H1 (cell line): Measurements from ENCODE around the gene PNMA6E. TPM values are rescaled to one million over a fixed set of nuclear protein-coding genes. Genes with fewer than 3 reads are reported as not detected.

Experiments
- CTCF ChIA-PET: fragments of 300-600 bp; sonication (Branson Sonifier 250); formaldehyde crosslinking; loops from one replicate; lab custom pipeline; 2021; ENCODE audit not compliant: partially characterized antibody; lab: Charles Lee
- POLR2A ChIA-PET: fragments of 300-600 bp; sonication (Branson Sonifier 250); formaldehyde crosslinking; loops from one replicate; lab custom pipeline; 2021; ENCODE audit warnings: inconsistent platforms; ENCODE audit not compliant: partially characterized antibody; lab: Charles Lee
- DNase-seq, 2 experiments: peaks; one replicate each; pipeline versions ENCODE4 v3.0.0 to v3.0.0-alpha.2; 2010 to 2022; ENCODE audit warnings: low spot score in 2 of 2, low read depth in 1 of 2, mixed read lengths in 1 of 2
- FAIRE-seq: peaks from 2 replicates; lab custom pipeline; 2011; peaks lifted over from hg19 to GRCh38; lab: Jason Lieb, UNC
- H2AFZ ChIP-seq: 2 replicates; pipeline ENCODE4 v1.8.1; 2012; ENCODE audit warnings: low read length, inconsistent platforms
- H2AK5ac ChIP-seq: 2 replicates; pipeline ENCODE4 v1.6.1; 2013; ENCODE audit warnings: low read depth, low read length
- H2BK120ac ChIP-seq: replicated peaks from 2 replicates; pipeline ENCODE3; 2013; ENCODE audit warnings: low read depth, low read length, inconsistent platforms
- H2BK12ac ChIP-seq: 2 replicates; pipeline ENCODE4 v1.6.1; 2013; ENCODE audit warnings: low read depth, low read length
- H2BK15ac ChIP-seq: 2 replicates; pipeline ENCODE4 v1.6.1; 2013; ENCODE audit warnings: low read length
- H2BK20ac ChIP-seq: 2 replicates; pipeline ENCODE4 v1.6.1; 2013; ENCODE audit warnings: low read length
- H2BK5ac ChIP-seq: 2 replicates; pipeline ENCODE4 v1.6.1; 2013; ENCODE audit warnings: low read depth, low read length
- H3K14ac ChIP-seq: 2 replicates; pipeline ENCODE4 v1.6.1; 2013; ENCODE audit warnings: inconsistent platforms; ENCODE audit not compliant: insufficient read length
- H3K18ac ChIP-seq: 2 replicates; pipeline ENCODE4 v1.6.1; 2013; ENCODE audit warnings: low read length; ENCODE audit errors: extremely low read depth
- H3K23ac ChIP-seq: 2 replicates; pipeline ENCODE4 v1.6.1; 2013; ENCODE audit warnings: inconsistent platforms; ENCODE audit not compliant: insufficient read length
- H3K23me2 ChIP-seq: 2 replicates; pipeline ENCODE4 v1.6.1; 2013; ENCODE audit warnings: low read depth, low read length
- H3K27ac ChIP-seq: 2 replicates; pipeline ENCODE4 v1.6.1; 2011; ENCODE audit warnings: low read depth, low read length, inconsistent platforms
- H3K27me3 ChIP-seq, 4 experiments: replicated peaks in 1 of 4; 1 replicate in 1 of 4; 2 replicates in 3 of 4; pipeline versions ENCODE4 v1.6.1 to v1.8.1; 2011 to 2013; ENCODE audit warnings: low read length in 3 of 4, mild to moderate bottlenecking in 3 of 4, inconsistent platforms in 2 of 4, mixed read lengths in 2 of 4, moderate library complexity in 1 of 4; ENCODE audit not compliant: control insufficient read depth in 3 of 4, insufficient read depth in 3 of 4; ENCODE audit errors: extremely low read depth in 1 of 4
- H3K36me3 ChIP-seq, 4 experiments: 2 replicates each; pipeline versions ENCODE4 v1.6.1 to v1.8.1; 2011 to 2013; ENCODE audit warnings: mild to moderate bottlenecking in 4 of 4, low read length in 3 of 4, moderate library complexity in 2 of 4, control low read depth in 1 of 4, inconsistent platforms in 1 of 4; ENCODE audit not compliant: insufficient read depth in 4 of 4, control insufficient read depth in 2 of 4
- H3K4ac ChIP-seq: replicated peaks from 2 replicates; pipeline ENCODE3; 2013; ENCODE audit warnings: low read length, low read depth, mixed read lengths, inconsistent platforms; ENCODE audit not compliant: insufficient read length
- H3K4me1 ChIP-seq, 4 experiments: replicated peaks in 1 of 4; 1 replicate in 1 of 4; 2 replicates in 3 of 4; pipeline versions ENCODE4 v1.6.1 to v1.8.1; 2011 to 2013; ENCODE audit warnings: low read length in 3 of 4, inconsistent platforms in 2 of 4, mixed read lengths in 1 of 4; ENCODE audit not compliant: insufficient read depth in 4 of 4, control insufficient read depth in 3 of 4
- H3K4me2 ChIP-seq, 2 experiments: 2 replicates each; pipeline versions ENCODE4 v1.6.1 to v1.8.1; 2011 to 2013; ENCODE audit warnings: low read depth in 2 of 2, low read length in 2 of 2, control low read depth in 1 of 2, inconsistent platforms in 1 of 2, mild to moderate bottlenecking in 1 of 2; ENCODE audit not compliant: insufficient read depth in 1 of 2
- H3K4me3 ChIP-seq, 4 experiments: fragments of 200-600, 300-600 bp in 1 of 4; sonication (generic), shearing (Covaris generic), sonication (Bioruptor Twin) in 1 of 4; 2 replicates each; pipeline versions ENCODE4 v1.5.1 to v1.8.1; 2011 to 2016; ENCODE audit warnings: low read length in 4 of 4, low read depth in 3 of 4, control low read depth in 2 of 4, inconsistent platforms in 2 of 4, mild to moderate bottlenecking in 2 of 4, mixed read lengths in 1 of 4, moderate library complexity in 1 of 4; ENCODE audit not compliant: insufficient read depth in 2 of 4; ENCODE audit errors: extremely low read depth in 1 of 4
- H3K56ac ChIP-seq: replicated peaks from 2 replicates; pipeline ENCODE3; 2013; ENCODE audit warnings: low read depth, mild to moderate bottlenecking, mixed read lengths, low read length, inconsistent platforms; ENCODE audit not compliant: insufficient read length
- H3K79me1 ChIP-seq: 2 replicates; pipeline ENCODE4 v1.6.1; 2013; ENCODE audit warnings: low read depth, low read length, control low read depth
- H3K79me2 ChIP-seq, 2 experiments: 2 replicates each; pipeline versions ENCODE4 v1.6.1 to v1.8.1; 2012 to 2013; ENCODE audit warnings: low read length in 2 of 2, mild to moderate bottlenecking in 2 of 2, inconsistent platforms in 1 of 2; ENCODE audit not compliant: insufficient read depth in 2 of 2, control insufficient read depth in 1 of 2
- H3K9ac ChIP-seq, 4 experiments: replicated peaks in 1 of 4; 1 replicate in 1 of 4; 2 replicates in 3 of 4; pipeline versions ENCODE4 v1.6.1 to v1.8.1; 2011 to 2013; ENCODE audit warnings: low read depth in 3 of 4, low read length in 3 of 4, control low read depth in 2 of 4, mild to moderate bottlenecking in 2 of 4, moderate library complexity in 2 of 4, inconsistent platforms in 1 of 4; ENCODE audit errors: extremely low read depth in 1 of 4
- H3K9me3 ChIP-seq, 2 experiments: 2 replicates each; pipeline versions ENCODE4 v1.6.1 to v1.8.1; 2012 to 2013; ENCODE audit warnings: mild to moderate bottlenecking in 2 of 2, moderate library complexity in 2 of 2, control low read depth in 1 of 2, inconsistent platforms in 1 of 2, low read depth in 1 of 2, low read length in 1 of 2, mixed read lengths in 1 of 2; ENCODE audit not compliant: insufficient read depth in 2 of 2
- H4K20me1 ChIP-seq, 2 experiments: replicated peaks in 1 of 2; 2 replicates each; pipeline versions ENCODE3 to v1.8.1; 2011 to 2013; ENCODE audit warnings: inconsistent platforms in 2 of 2, low read length in 2 of 2, mild to moderate bottlenecking in 1 of 2; ENCODE audit not compliant: insufficient read depth in 2 of 2, control insufficient read depth in 1 of 2
- H4K5ac ChIP-seq: 2 replicates; pipeline ENCODE4 v1.6.1; 2013; ENCODE audit warnings: low read length, low read depth, mixed read lengths, inconsistent platforms; ENCODE audit not compliant: insufficient read length
- H4K8ac ChIP-seq: 2 replicates; pipeline ENCODE4 v1.8.0; 2013; ENCODE audit warnings: mild to moderate bottlenecking, moderate library complexity, low read length, inconsistent platforms; ENCODE audit not compliant: insufficient read depth; ENCODE audit errors: extremely low read depth
- H4K91ac ChIP-seq: replicated peaks from 2 replicates; pipeline ENCODE3; 2013; ENCODE audit warnings: low read length, mixed read lengths, inconsistent platforms; ENCODE audit not compliant: insufficient read length
- CHD1 ChIP-seq: IDR thresholded peaks from 2 replicates; pipeline ENCODE4 v1.6.1; 2012; ENCODE audit warnings: low read depth, low read length, improper control_type of control experiment
- EP300 ChIP-seq, 2 experiments: IDR thresholded peaks; 1 replicate in 1 of 2; 2 replicates in 1 of 2; pipeline ENCODE4 v1.6.1; 2011 to 2012; ENCODE audit warnings: low read depth in 2 of 2, low read length in 2 of 2, mild to moderate bottlenecking in 2 of 2, borderline replicate concordance in 1 of 2, inconsistent platforms in 1 of 2, moderate library complexity in 1 of 2
- MAFK ChIP-seq: IDR thresholded peaks from 2 replicates; pipeline ENCODE4 v1.6.1; 2012; ENCODE audit warnings: low read depth, mild to moderate bottlenecking, improper control_type of control experiment, low read length
- SAP30 ChIP-seq: fragments of 300-600 bp; sonication (generic); IDR thresholded peaks from 2 replicates; pipeline ENCODE4 v1.7.1; 2012; ENCODE audit warnings: low read length, moderate library complexity, mild to moderate bottlenecking, inconsistent platforms; ENCODE audit not compliant: insufficient read depth, insufficient replicate concordance
- SIRT6 ChIP-seq: IDR thresholded peaks from one replicate; pipeline ENCODE4 v1.7.1; 2012; ENCODE audit warnings: low read length, inconsistent platforms
- TEAD4 ChIP-seq: IDR thresholded peaks from 2 replicates; pipeline ENCODE4 v1.6.1; 2012; ENCODE audit warnings: low read depth, low read length, inconsistent platforms, mixed read lengths
- YY1 ChIP-seq: IDR thresholded peaks from 2 replicates; pipeline ENCODE4 v1.6.1; 2011; ENCODE audit warnings: low read depth, mild to moderate bottlenecking, low read length
- WGBS, 2 experiments: shearing (Covaris generic) in 1 of 2; methylation state at CpG; one replicate each; pipeline versions ENCODE4 v1.1.6 to v1.1.7; 2013 to 2015; ENCODE audit warnings: low lambda C conversion rate in 2 of 2, mixed read lengths in 2 of 2, inconsistent platforms in 1 of 2, low coverage in 1 of 2, missing lambda C conversion rate in 1 of 2; ENCODE audit not compliant: insufficient replicate concordance in 2 of 2, insufficient coverage in 1 of 2, insufficient read length in 1 of 2; ENCODE audit errors: extremely low coverage in 1 of 2, missing lambda C conversion rate in 1 of 2; 5-methylcytosine and 5-hydroxymethylcytosine counted together
- polyA plus RNA-seq, 7 experiments: library from polyadenylated mRNA; depleted of rRNA in 3 of 7; stranded (reverse) in 5 of 7; unstranded in 2 of 7; fragments of >200 nt in 5 of 7; fragments of 200-250 nt in 2 of 7; gene quantifications; 1 replicate in 5 of 7; 2 replicates in 1 of 7; 4 replicates in 1 of 7; pipeline versions ENCODE4 v1.2.1 to v1.2.3, GENCODE V29; 2011 to 2013; ENCODE audit warnings: missing spikeins in 2 of 7, mixed read lengths in 2 of 7
- total RNA-seq: library from RNA; stranded (reverse); fragmentation: NEBNext Ultra II Directional; extraction: Animal tissue kit (Norgen Biotek cat#: 25700); gene quantifications from 2 replicates; pipeline ENCODE4 v1.2.1, GENCODE V29; 2021
- TF ChIP-seq, protein P1 (sequence below): IDR thresholded peaks from 2 replicates; pipeline ENCODE4 v1.6.1; 2012; ENCODE audit warnings: inconsistent platforms

PNMA6E gene
- total and polyA plus RNA-seq, 2 of the 8 experiments (the other 6 are each of a cell fraction or from before 2014, with no cell fraction given), result not detected

- H3K23me2 ChIP-seq, result no peaks in the 10 kb centered on the region
- no peak overlapping the region for H2BK15ac ChIP-seq
- ChIA-PET POLR2A (no interaction called here), CTCF (no interaction called here)
- H3K4me1 ChIP-seq, result no peaks in the 10 kb centered on the region
- no peak overlapping the region for H2BK20ac ChIP-seq
- H3K36me3 ChIP-seq, result no peaks in the 10 kb centered on the region
- H4K8ac ChIP-seq, result no peak overlapping the region
- no peak overlapping the region for H2AK5ac ChIP-seq
- H3K4me2 ChIP-seq, result no peak overlapping the region
- no peak overlapping the region for H2AFZ ChIP-seq
- DNase-seq (no peak), FAIRE-seq (no peak)
- H3K14ac ChIP-seq, result no peak overlapping the region
- no peak overlapping the region for H3K27ac ChIP-seq
- H3K4me3 ChIP-seq, result no peak overlapping the region
- no peak overlapping the region for H3K23ac ChIP-seq
- TF ChIP-seq EP300 (IDR thresholded peaks at IDR 0.05; ENCODE audit: borderline replicate concordance in 1 of 2, low read depth in 2 of 2, low read length in 2 of 2), result no peak
- TF ChIP-seq YY1, result no peak
- TF ChIP-seq CHD1, result no peak
- TF ChIP-seq SAP30, result no peak
- TF ChIP-seq, protein P1, sequence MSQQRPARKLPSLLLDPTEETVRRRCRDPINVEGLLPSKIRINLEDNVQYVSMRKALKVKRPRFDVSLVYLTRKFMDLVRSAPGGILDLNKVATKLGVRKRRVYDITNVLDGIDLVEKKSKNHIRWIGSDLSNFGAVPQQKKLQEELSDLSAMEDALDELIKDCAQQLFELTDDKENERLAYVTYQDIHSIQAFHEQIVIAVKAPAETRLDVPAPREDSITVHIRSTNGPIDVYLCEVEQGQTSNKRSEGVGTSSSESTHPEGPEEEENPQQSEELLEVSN, result no peak
- TF ChIP-seq TEAD4, result no peak
- TF ChIP-seq MAFK, result no peak
- no peak for TF ChIP-seq SIRT6
- no peak overlapping the region for H2BK12ac ChIP-seq
- no peaks in the 10 kb centered on the region for H3K9me3 ChIP-seq
- H4K20me1 ChIP-seq, result no peaks in the 10 kb centered on the region
- no peaks in the 10 kb centered on the region for H3K79me1 ChIP-seq
- H4K5ac ChIP-seq, result no peak overlapping the region
- H3K4ac ChIP-seq, result no peak overlapping the region
- no peak overlapping the region for H3K9ac ChIP-seq
- 67% methylated on average over 3 of the region's 3 CpGs; no CpG with 5 or more reads in 1 of the 2 experiments for WGBS, 2 experiments
- no peak overlapping the region for H3K56ac ChIP-seq
- no peaks in the 10 kb centered on the region for H3K27me3 ChIP-seq
- no peak overlapping the region for H2BK5ac ChIP-seq
- H2BK120ac ChIP-seq, result no peak overlapping the region
- no peaks in the 10 kb centered on the region for H3K79me2 ChIP-seq
- no peak overlapping the region for H4K91ac ChIP-seq
- H3K18ac ChIP-seq, result no peak overlapping the region
Measured at GRCh38 chrX:153435845-153436244, 34.7 kb upstream of the PNMA6E start.
